Mammary epithelial cell (primary cell): ENCODE data around the gene CCDC186.

Experiments used
- CTCF ChIP-seq, 2 donors: IDR thresholded peaks in 1 of 2; conservative IDR thresholded peaks in 1 of 2; 2 replicates each; pipeline ENCODE4 v1.5.1; 2011 to 2012; ENCODE audit warnings: inconsistent platforms in 2 of 2, low read length in 2 of 2, mild to moderate bottlenecking in 2 of 2, control low read depth in 1 of 2, low read depth in 1 of 2; ENCODE audit not compliant: insufficient read depth in 1 of 2; ENCODE audit errors: extremely low read depth in 1 of 2
- EZH2 ChIP-seq: IDR thresholded peaks from 2 replicates; pipeline ENCODE4 v1.6.1; 2012; ENCODE audit warnings: low read length, inconsistent platforms, borderline replicate concordance

- TF ChIP-seq CTCF (conservative IDR thresholded peaks at IDR 0.05 in 1 of 2, IDR thresholded peaks at IDR 0.05 in 1 of 2; ENCODE audit: extremely low read depth in 1 of 2, insufficient read depth in 1 of 2, low read depth in 1 of 2, low read length in 2 of 2) = no peak
- no peak for TF ChIP-seq EZH2
These were observed 47.2 kb upstream of the CCDC186 start for GRCh38 chr10:114221235-114221634.
